H1 (cell line): ENCODE data around the gene COA5. TPM values are rescaled to one million over a fixed set of nuclear protein-coding genes. Genes with fewer than 3 reads are reported as not detected.

ENCODE experiments used
- CTCF ChIA-PET: fragments of 300-600 bp; sonication (Branson Sonifier 250); formaldehyde crosslinking; loops from one replicate; lab custom pipeline; 2021; ENCODE audit not compliant: partially characterized antibody; lab: Charles Lee
- POLR2A ChIA-PET: fragments of 300-600 bp; sonication (Branson Sonifier 250); formaldehyde crosslinking; loops from one replicate; lab custom pipeline; 2021; ENCODE audit warnings: inconsistent platforms; ENCODE audit not compliant: partially characterized antibody; lab: Charles Lee
- DNase-seq, 2 experiments: peaks; one replicate each; pipeline versions ENCODE4 v3.0.0 to v3.0.0-alpha.2; 2010 to 2022; ENCODE audit warnings: low spot score in 2 of 2, low read depth in 1 of 2, mixed read lengths in 1 of 2
- FAIRE-seq: peaks from 2 replicates; lab custom pipeline; 2011; peaks lifted over from hg19 to GRCh38; lab: Jason Lieb, UNC
- H2AFZ ChIP-seq: 2 replicates; pipeline ENCODE4 v1.8.1; 2012; ENCODE audit warnings: low read length, inconsistent platforms
- H2AK5ac ChIP-seq: 2 replicates; pipeline ENCODE4 v1.6.1; 2013; ENCODE audit warnings: low read depth, low read length
- H2BK120ac ChIP-seq: replicated peaks from 2 replicates; pipeline ENCODE3; 2013; ENCODE audit warnings: low read depth, low read length, inconsistent platforms
- H2BK12ac ChIP-seq: 2 replicates; pipeline ENCODE4 v1.6.1; 2013; ENCODE audit warnings: low read depth, low read length
- H2BK15ac ChIP-seq: 2 replicates; pipeline ENCODE4 v1.6.1; 2013; ENCODE audit warnings: low read length
- H2BK20ac ChIP-seq: 2 replicates; pipeline ENCODE4 v1.6.1; 2013; ENCODE audit warnings: low read length
- H2BK5ac ChIP-seq: 2 replicates; pipeline ENCODE4 v1.6.1; 2013; ENCODE audit warnings: low read depth, low read length
- H3K14ac ChIP-seq: 2 replicates; pipeline ENCODE4 v1.6.1; 2013; ENCODE audit warnings: inconsistent platforms; ENCODE audit not compliant: insufficient read length
- H3K18ac ChIP-seq: 2 replicates; pipeline ENCODE4 v1.6.1; 2013; ENCODE audit warnings: low read length; ENCODE audit errors: extremely low read depth
- H3K23ac ChIP-seq: 2 replicates; pipeline ENCODE4 v1.6.1; 2013; ENCODE audit warnings: inconsistent platforms; ENCODE audit not compliant: insufficient read length
- H3K23me2 ChIP-seq: 2 replicates; pipeline ENCODE4 v1.6.1; 2013; ENCODE audit warnings: low read depth, low read length
- H3K27ac ChIP-seq: 2 replicates; pipeline ENCODE4 v1.6.1; 2011; ENCODE audit warnings: low read depth, low read length, inconsistent platforms
- H3K27me3 ChIP-seq, 4 experiments: replicated peaks in 1 of 4; 1 replicate in 1 of 4; 2 replicates in 3 of 4; pipeline versions ENCODE4 v1.6.1 to v1.8.1; 2011 to 2013; ENCODE audit warnings: low read length in 3 of 4, mild to moderate bottlenecking in 3 of 4, inconsistent platforms in 2 of 4, mixed read lengths in 2 of 4, moderate library complexity in 1 of 4; ENCODE audit not compliant: control insufficient read depth in 3 of 4, insufficient read depth in 3 of 4; ENCODE audit errors: extremely low read depth in 1 of 4
- H3K36me3 ChIP-seq, 4 experiments: 2 replicates each; pipeline versions ENCODE4 v1.6.1 to v1.8.1; 2011 to 2013; ENCODE audit warnings: mild to moderate bottlenecking in 4 of 4, low read length in 3 of 4, moderate library complexity in 2 of 4, control low read depth in 1 of 4, inconsistent platforms in 1 of 4; ENCODE audit not compliant: insufficient read depth in 4 of 4, control insufficient read depth in 2 of 4
- H3K4ac ChIP-seq: replicated peaks from 2 replicates; pipeline ENCODE3; 2013; ENCODE audit warnings: low read length, low read depth, mixed read lengths, inconsistent platforms; ENCODE audit not compliant: insufficient read length
- H3K4me1 ChIP-seq, 4 experiments: replicated peaks in 1 of 4; 1 replicate in 1 of 4; 2 replicates in 3 of 4; pipeline versions ENCODE4 v1.6.1 to v1.8.1; 2011 to 2013; ENCODE audit warnings: low read length in 3 of 4, inconsistent platforms in 2 of 4, mixed read lengths in 1 of 4; ENCODE audit not compliant: insufficient read depth in 4 of 4, control insufficient read depth in 3 of 4
- H3K4me2 ChIP-seq, 2 experiments: 2 replicates each; pipeline versions ENCODE4 v1.6.1 to v1.8.1; 2011 to 2013; ENCODE audit warnings: low read depth in 2 of 2, low read length in 2 of 2, control low read depth in 1 of 2, inconsistent platforms in 1 of 2, mild to moderate bottlenecking in 1 of 2; ENCODE audit not compliant: insufficient read depth in 1 of 2
- H3K4me3 ChIP-seq, 4 experiments: fragments of 200-600, 300-600 bp in 1 of 4; sonication (generic), shearing (Covaris generic), sonication (Bioruptor Twin) in 1 of 4; 2 replicates each; pipeline versions ENCODE4 v1.5.1 to v1.8.1; 2011 to 2016; ENCODE audit warnings: low read length in 4 of 4, low read depth in 3 of 4, control low read depth in 2 of 4, inconsistent platforms in 2 of 4, mild to moderate bottlenecking in 2 of 4, mixed read lengths in 1 of 4, moderate library complexity in 1 of 4; ENCODE audit not compliant: insufficient read depth in 2 of 4; ENCODE audit errors: extremely low read depth in 1 of 4
- H3K56ac ChIP-seq: replicated peaks from 2 replicates; pipeline ENCODE3; 2013; ENCODE audit warnings: low read depth, mild to moderate bottlenecking, mixed read lengths, low read length, inconsistent platforms; ENCODE audit not compliant: insufficient read length
- H3K79me1 ChIP-seq: 2 replicates; pipeline ENCODE4 v1.6.1; 2013; ENCODE audit warnings: low read depth, low read length, control low read depth
- H3K79me2 ChIP-seq, 2 experiments: 2 replicates each; pipeline versions ENCODE4 v1.6.1 to v1.8.1; 2012 to 2013; ENCODE audit warnings: low read length in 2 of 2, mild to moderate bottlenecking in 2 of 2, inconsistent platforms in 1 of 2; ENCODE audit not compliant: insufficient read depth in 2 of 2, control insufficient read depth in 1 of 2
- H3K9ac ChIP-seq, 4 experiments: replicated peaks in 1 of 4; 1 replicate in 1 of 4; 2 replicates in 3 of 4; pipeline versions ENCODE4 v1.6.1 to v1.8.1; 2011 to 2013; ENCODE audit warnings: low read depth in 3 of 4, low read length in 3 of 4, control low read depth in 2 of 4, mild to moderate bottlenecking in 2 of 4, moderate library complexity in 2 of 4, inconsistent platforms in 1 of 4; ENCODE audit errors: extremely low read depth in 1 of 4
- H3K9me3 ChIP-seq, 2 experiments: 2 replicates each; pipeline versions ENCODE4 v1.6.1 to v1.8.1; 2012 to 2013; ENCODE audit warnings: mild to moderate bottlenecking in 2 of 2, moderate library complexity in 2 of 2, control low read depth in 1 of 2, inconsistent platforms in 1 of 2, low read depth in 1 of 2, low read length in 1 of 2, mixed read lengths in 1 of 2; ENCODE audit not compliant: insufficient read depth in 2 of 2
- H4K20me1 ChIP-seq, 2 experiments: replicated peaks in 1 of 2; 2 replicates each; pipeline versions ENCODE3 to v1.8.1; 2011 to 2013; ENCODE audit warnings: inconsistent platforms in 2 of 2, low read length in 2 of 2, mild to moderate bottlenecking in 1 of 2; ENCODE audit not compliant: insufficient read depth in 2 of 2, control insufficient read depth in 1 of 2
- H4K5ac ChIP-seq: 2 replicates; pipeline ENCODE4 v1.6.1; 2013; ENCODE audit warnings: low read length, low read depth, mixed read lengths, inconsistent platforms; ENCODE audit not compliant: insufficient read length
- H4K8ac ChIP-seq: 2 replicates; pipeline ENCODE4 v1.8.0; 2013; ENCODE audit warnings: mild to moderate bottlenecking, moderate library complexity, low read length, inconsistent platforms; ENCODE audit not compliant: insufficient read depth; ENCODE audit errors: extremely low read depth
- H4K91ac ChIP-seq: replicated peaks from 2 replicates; pipeline ENCODE3; 2013; ENCODE audit warnings: low read length, mixed read lengths, inconsistent platforms; ENCODE audit not compliant: insufficient read length
- ASH2L ChIP-seq: fragments of 200-600, 300-600 bp; sonication (generic); IDR thresholded peaks from one replicate; pipeline ENCODE4 v1.7.1; 2017; ENCODE audit warnings: low read length
- BRCA1 ChIP-seq: IDR thresholded peaks from 2 replicates; pipeline ENCODE4 v1.6.1; 2012; ENCODE audit warnings: low read depth, low read length, improper control_type of control experiment
- CTCF ChIP-seq, 3 experiments: IDR thresholded peaks; 1 replicate in 2 of 3; 2 replicates in 1 of 3; pipeline versions ENCODE4 v1.5.1 to v1.6.1; 2011; ENCODE audit warnings: low read length in 3 of 3, mild to moderate bottlenecking in 3 of 3, inconsistent platforms in 2 of 3, low read depth in 1 of 3, moderate library complexity in 1 of 3; ENCODE audit not compliant: insufficient read depth in 1 of 3; ENCODE audit errors: control extremely low read depth in 1 of 3
- E2F6 ChIP-seq: IDR thresholded peaks from 2 replicates; pipeline ENCODE4 v1.6.1; 2012; ENCODE audit warnings: inconsistent platforms
- JUN ChIP-seq: IDR thresholded peaks from 2 replicates; pipeline ENCODE4 v1.6.1; 2011; ENCODE audit warnings: low read depth, mild to moderate bottlenecking, improper control_type of control experiment, low read length
- JUND ChIP-seq: IDR thresholded peaks from 2 replicates; pipeline ENCODE4 v1.6.1; 2011; ENCODE audit warnings: mild to moderate bottlenecking, improper control_type of control experiment, low read length
- MAX ChIP-seq: IDR thresholded peaks from 2 replicates; pipeline ENCODE4 v1.6.1; 2012; ENCODE audit warnings: inconsistent platforms
- NANOG ChIP-seq: IDR thresholded peaks from 2 replicates; pipeline ENCODE4 v1.6.1; 2011; ENCODE audit warnings: low read length, low read depth, mild to moderate bottlenecking, inconsistent platforms; ENCODE audit not compliant: insufficient read depth, poor library complexity, severe bottlenecking
- PHF8 ChIP-seq: fragments of 200-600 bp; sonication (generic); conservative IDR thresholded peaks from 2 replicates; pipeline ENCODE4 v1.7.1; 2012; ENCODE audit warnings: low read depth, mild to moderate bottlenecking, inconsistent platforms, low read length, moderate library complexity
- POLR2A ChIP-seq, 2 experiments: IDR thresholded peaks; 1 replicate in 1 of 2; 2 replicates in 1 of 2; pipeline ENCODE4 v1.6.1; 2011; ENCODE audit warnings: low read depth in 2 of 2, low read length in 2 of 2, mild to moderate bottlenecking in 2 of 2; ENCODE audit errors: control extremely low read depth in 1 of 2
- TAF1 ChIP-seq: IDR thresholded peaks from 2 replicates; pipeline ENCODE4 v1.6.1; 2011; ENCODE audit warnings: mild to moderate bottlenecking, low read depth, low read length
- WGBS, 2 experiments: shearing (Covaris generic) in 1 of 2; methylation state at CpG; one replicate each; pipeline versions ENCODE4 v1.1.6 to v1.1.7; 2013 to 2015; ENCODE audit warnings: low lambda C conversion rate in 2 of 2, mixed read lengths in 2 of 2, inconsistent platforms in 1 of 2, low coverage in 1 of 2, missing lambda C conversion rate in 1 of 2; ENCODE audit not compliant: insufficient replicate concordance in 2 of 2, insufficient coverage in 1 of 2, insufficient read length in 1 of 2; ENCODE audit errors: extremely low coverage in 1 of 2, missing lambda C conversion rate in 1 of 2; 5-methylcytosine and 5-hydroxymethylcytosine counted together
- polyA plus RNA-seq, 7 experiments: library from polyadenylated mRNA; depleted of rRNA in 3 of 7; stranded (reverse) in 5 of 7; unstranded in 2 of 7; fragments of >200 nt in 5 of 7; fragments of 200-250 nt in 2 of 7; gene quantifications; 1 replicate in 5 of 7; 2 replicates in 1 of 7; 4 replicates in 1 of 7; pipeline versions ENCODE4 v1.2.1 to v1.2.3, GENCODE V29; 2011 to 2013; ENCODE audit warnings: missing spikeins in 2 of 7, mixed read lengths in 2 of 7
- total RNA-seq: library from RNA; stranded (reverse); fragmentation: NEBNext Ultra II Directional; extraction: Animal tissue kit (Norgen Biotek cat#: 25700); gene quantifications from 2 replicates; pipeline ENCODE4 v1.2.1, GENCODE V29; 2021

COA5 gene
- total and polyA plus RNA-seq, 2 of the 8 experiments (the other 6 are each of a cell fraction or from before 2014, with no cell fraction given) = 20.3 to 24.7 TPM

- H3K56ac ChIP-seq = no peak overlapping the region
- H3K4me1 ChIP-seq = no peaks in the 10 kb centered on the region
- no peak overlapping the region for H2BK15ac ChIP-seq
- no peaks in the 10 kb centered on the region for H3K27me3 ChIP-seq
- H4K20me1 ChIP-seq = no peaks in the 10 kb centered on the region
- H2AK5ac ChIP-seq = no peak overlapping the region
- no peak overlapping the region for H2BK5ac ChIP-seq
- H3K27ac ChIP-seq = no peak overlapping the region
- DNase-seq (no peak), FAIRE-seq (no peak)
- ChIA-PET POLR2A (interaction anchor here (0.6 kb wide), 1 partner anchor 690 kb away, joined by 3 read pairs; no protein-coding TSS in a partner anchor), CTCF (interaction anchor here (0.6 to 1.9 kb wide), 16 partner anchors 14 to 422 kb away, joined by 3 to 29 read pairs (median 4); no protein-coding TSS in a partner anchor)
- no peak overlapping the region for H3K14ac ChIP-seq
- H3K4me3 ChIP-seq = no peak overlapping the region
- no peak overlapping the region for H3K4ac ChIP-seq
- H2BK12ac ChIP-seq = no peak overlapping the region
- no peak overlapping the region for H2BK20ac ChIP-seq
- H3K9ac ChIP-seq = no peak overlapping the region
- no peak overlapping the region for H4K5ac ChIP-seq
- no peak overlapping the region for H4K8ac ChIP-seq
- 84% methylated on average over 4 of the region's 4 CpGs; no CpG with 5 or more reads in 1 of the 2 experiments for WGBS, 2 experiments
- H2AFZ ChIP-seq = no peak overlapping the region
- H2BK120ac ChIP-seq = no peak overlapping the region
- no peak overlapping the region for H4K91ac ChIP-seq
- H3K4me2 ChIP-seq = no peak overlapping the region
- H3K23ac ChIP-seq = no peak overlapping the region
- H3K79me2 ChIP-seq = no peaks in the 10 kb centered on the region
- no peak for TF ChIP-seq BRCA1
- TF ChIP-seq JUND = no peak
- no peak for TF ChIP-seq MAX
- no peak for TF ChIP-seq POLR2A (IDR thresholded peaks at IDR 0.05; ENCODE audit: control extremely low read depth in 1 of 2, low read depth in 2 of 2, low read length in 2 of 2)
- no peak for TF ChIP-seq NANOG
- no peak for TF ChIP-seq PHF8
- no peak for TF ChIP-seq CTCF (IDR thresholded peaks at IDR 0.05; ENCODE audit: control extremely low read depth in 1 of 3, insufficient read depth in 1 of 3, low read depth in 1 of 3, low read length in 3 of 3)
- TF ChIP-seq TAF1 = no peak
- TF ChIP-seq ASH2L = no peak
- TF ChIP-seq JUN = no peak
- TF ChIP-seq E2F6 = no peak
- no peaks in the 10 kb centered on the region for H3K9me3 ChIP-seq
- no peaks in the 10 kb centered on the region for H3K36me3 ChIP-seq
- H3K18ac ChIP-seq = no peak overlapping the region
- H3K23me2 ChIP-seq = no peaks in the 10 kb centered on the region
- no peaks in the 10 kb centered on the region for H3K79me1 ChIP-seq
These were observed 40.1 kb upstream of the COA5 start for GRCh38 chr2:98648451-98648850.
